Effector memory CD4-positive, alpha-beta T cell (primary cell): ENCODE results near the gene RPL13.
A peak's percentile ranks its signal among the peaks of the same experiment; 100 is the strongest.

Experiments used
- DNase-seq, 3 donors: peaks; one replicate each; pipeline ENCODE4 v3.0.0-alpha.2; 2020
- H3K27ac ChIP-seq: 2 replicates; pipeline ENCODE4 v1.7.0; 2013; ENCODE audit warnings: mild to moderate bottlenecking, low read length, moderate library complexity; ENCODE audit not compliant: insufficient read depth, poor library complexity, severe bottlenecking
- H3K27me3 ChIP-seq: replicated peaks from 2 replicates; pipeline ENCODE4 v1.7.0; 2013; ENCODE audit warnings: mild to moderate bottlenecking, low read length; ENCODE audit not compliant: insufficient read depth, control insufficient read depth, poor library complexity, severe bottlenecking
- H3K36me3 ChIP-seq: 2 replicates; pipeline ENCODE4 v1.7.0; 2013; ENCODE audit warnings: mild to moderate bottlenecking, low read length, moderate library complexity; ENCODE audit not compliant: control insufficient read depth, insufficient read depth
- H3K4me1 ChIP-seq: 2 replicates; pipeline ENCODE4 v1.7.0; 2013; ENCODE audit warnings: low read length, mild to moderate bottlenecking; ENCODE audit not compliant: control insufficient read depth, insufficient read depth, poor library complexity, severe bottlenecking
- H3K4me3 ChIP-seq: 2 replicates; pipeline ENCODE4 v1.7.0; 2013; ENCODE audit warnings: low read length, low read depth, mild to moderate bottlenecking; ENCODE audit not compliant: insufficient read depth, poor library complexity, severe bottlenecking
- H3K9me3 ChIP-seq: 2 replicates; pipeline ENCODE4 v1.7.0; 2013; ENCODE audit warnings: mild to moderate bottlenecking, low read length, moderate library complexity; ENCODE audit not compliant: control insufficient read depth

The RPL13 gene

DNA sequence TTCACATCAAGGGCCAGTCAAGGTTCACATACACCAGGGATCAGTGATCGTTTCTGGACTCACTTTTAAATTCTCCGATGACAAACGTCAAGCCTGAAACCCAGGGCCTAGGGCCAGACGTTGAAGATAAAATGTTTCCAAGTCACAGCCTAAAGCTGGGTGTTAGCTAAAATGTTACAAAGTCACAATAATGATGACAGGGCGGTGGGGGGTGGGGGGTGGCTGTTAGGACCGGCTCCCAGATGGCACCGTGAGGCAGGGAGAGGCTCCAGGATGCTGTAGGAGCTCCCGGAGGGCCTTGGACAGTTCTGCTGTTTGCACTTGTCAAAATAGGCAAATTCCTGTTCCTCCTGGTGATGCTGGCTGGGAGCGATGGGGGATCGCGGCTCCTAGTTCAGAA lies 16.4 kb upstream of the RPL13 start:
- no peaks in the 10 kb centered on the region for H3K4me1 ChIP-seq
- peaks cover 45% of the 10 kb centered on the region for H3K36me3 ChIP-seq
- no peak overlapping the region for H3K27ac ChIP-seq
- H3K9me3 ChIP-seq: no peaks in the 10 kb centered on the region
- H3K27me3 ChIP-seq: no peaks in the 10 kb centered on the region
- H3K4me3 ChIP-seq: no peak overlapping the region
- no peak for DNase-seq

DNA sequence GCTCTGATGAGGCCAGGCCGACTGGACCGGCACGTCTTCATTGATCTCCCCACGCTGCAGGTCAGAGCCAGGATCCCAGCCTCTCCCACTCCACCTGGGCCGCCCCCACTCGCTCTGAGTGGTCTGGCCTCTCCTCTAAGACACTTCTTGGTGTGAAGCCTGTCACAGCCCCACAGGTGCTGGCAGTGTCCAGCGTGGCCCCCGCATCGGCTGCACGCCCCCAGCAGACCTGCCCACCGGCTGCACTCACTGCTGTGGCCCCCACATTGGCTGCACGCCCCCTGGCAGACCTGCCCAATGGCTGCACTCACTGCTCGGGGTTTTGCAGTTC lies 15.8 kb upstream of the RPL13 start:
- no peak for DNase-seq
- peaks cover 45% of the 10 kb centered on the region for H3K36me3 ChIP-seq
- no peaks in the 10 kb centered on the region for H3K9me3 ChIP-seq
- no peaks in the 10 kb centered on the region for H3K27me3 ChIP-seq
- H3K4me1 ChIP-seq: no peaks in the 10 kb centered on the region
- no peak overlapping the region for H3K4me3 ChIP-seq
- H3K27ac ChIP-seq: no peak overlapping the region

DNA sequence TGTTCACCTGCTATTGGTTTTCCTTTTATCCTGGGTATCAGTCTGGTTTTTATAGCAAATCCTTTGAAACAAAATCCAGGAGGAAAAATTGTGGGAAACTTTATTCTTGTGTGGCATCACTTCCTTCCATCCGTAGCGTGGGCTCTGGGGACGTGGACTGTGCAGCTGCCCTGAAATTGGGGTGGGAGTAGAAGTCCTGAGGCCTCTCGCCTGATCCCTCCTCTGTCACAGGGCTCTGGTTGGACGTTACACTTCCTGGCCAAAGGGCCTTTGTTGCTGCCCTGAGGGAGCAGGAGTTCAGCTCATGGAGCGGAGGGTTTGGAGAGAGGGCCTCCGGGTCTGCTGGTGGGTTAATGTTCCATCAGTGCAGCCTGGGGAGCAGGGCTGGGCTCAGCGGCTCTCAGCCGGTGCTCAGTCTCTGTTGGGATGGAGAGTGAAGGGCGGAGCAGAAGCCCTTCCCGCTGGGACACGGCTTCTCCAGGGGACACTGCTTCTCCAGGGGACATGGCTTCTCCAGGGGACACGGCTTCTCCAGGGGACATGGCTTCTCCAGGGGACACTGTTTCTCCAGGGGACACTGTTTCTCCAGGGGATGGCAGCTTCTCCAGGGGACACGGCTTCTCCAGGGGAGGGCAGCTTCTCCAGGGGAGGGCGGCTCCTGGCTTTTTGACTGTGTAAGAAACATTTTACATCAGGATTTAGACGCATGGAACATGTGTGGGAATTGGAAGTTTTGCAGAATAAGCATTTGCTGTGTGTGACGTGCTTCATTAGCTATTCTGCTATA lies 15.2 kb upstream of the RPL13 start:
- no peak overlapping the region for H3K4me3 ChIP-seq
- peaks cover 45% of the 10 kb centered on the region for H3K36me3 ChIP-seq
- no peak overlapping the region for H3K27ac ChIP-seq
- H3K9me3 ChIP-seq: no peaks in the 10 kb centered on the region
- no peak for DNase-seq
- no peaks in the 10 kb centered on the region for H3K4me1 ChIP-seq
- no peaks in the 10 kb centered on the region for H3K27me3 ChIP-seq

DNA sequence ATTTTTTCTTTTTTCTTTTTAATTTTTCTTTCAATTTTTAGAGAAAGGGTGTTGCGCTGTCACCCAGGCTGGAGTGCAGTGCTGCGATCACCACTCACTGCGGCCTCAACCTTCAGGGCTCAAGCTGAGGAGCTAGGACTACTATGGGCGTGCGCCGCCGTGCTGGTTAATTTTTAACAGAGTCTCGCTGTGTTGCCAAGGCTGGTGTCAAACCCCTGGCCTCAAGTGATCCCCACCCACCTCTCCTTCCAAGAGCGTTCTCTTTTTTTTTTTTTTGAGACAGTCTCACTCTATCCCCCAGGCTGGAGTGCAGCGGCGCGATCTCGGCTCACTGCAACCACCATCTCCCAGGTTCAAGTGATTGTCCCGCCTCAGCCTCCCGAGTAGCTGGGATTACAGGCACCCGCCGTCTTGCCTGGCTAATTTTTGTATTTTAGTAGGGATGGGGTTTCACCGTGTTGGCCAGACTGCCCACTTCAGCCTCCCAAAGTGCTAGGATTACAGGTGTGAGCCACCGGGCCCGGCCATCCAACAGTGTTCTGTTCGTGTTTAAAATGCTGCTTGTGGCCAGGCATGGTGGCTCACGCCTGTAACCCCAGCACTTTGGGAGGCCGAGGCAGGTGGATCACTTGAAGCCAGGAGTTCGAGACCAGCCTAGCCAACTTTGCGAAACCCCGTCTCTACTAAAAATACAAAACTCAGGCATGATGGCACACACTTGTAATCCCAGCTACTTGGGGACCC lies 14.5 kb upstream of the RPL13 start:
- no peaks in the 10 kb centered on the region for H3K27me3 ChIP-seq
- H3K4me1 ChIP-seq: no peaks in the 10 kb centered on the region
- peaks cover 52% of the 10 kb centered on the region for H3K36me3 ChIP-seq
- H3K9me3 ChIP-seq: no peaks in the 10 kb centered on the region
- DNase-seq: no peak
- no peak overlapping the region for H3K4me3 ChIP-seq
- H3K27ac ChIP-seq: no peak overlapping the region

DNA sequence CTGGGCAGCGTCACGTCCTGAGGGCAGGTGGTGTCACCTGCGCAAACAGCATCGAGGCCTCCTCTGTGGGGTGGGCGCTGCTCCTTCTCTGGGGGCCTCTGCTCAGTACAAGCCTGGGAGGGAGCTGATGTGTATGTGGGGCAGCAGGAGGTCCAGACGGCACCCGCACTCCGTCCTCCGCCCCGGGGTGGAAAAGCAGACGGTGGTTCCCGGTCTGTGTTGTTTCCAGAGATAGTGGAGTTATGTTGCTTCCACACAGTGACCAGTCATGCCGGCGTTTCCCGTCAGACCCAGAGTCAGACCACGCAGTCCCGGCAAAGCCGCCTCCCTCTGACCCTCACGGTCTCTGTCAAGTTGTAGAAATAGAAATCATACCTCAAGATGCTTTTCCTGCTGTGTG lies 13.7 kb upstream of the RPL13 start:
- no peaks in the 10 kb centered on the region for H3K9me3 ChIP-seq
- H3K4me3 ChIP-seq: no peak overlapping the region
- no peaks in the 10 kb centered on the region for H3K27me3 ChIP-seq
- peaks cover 55% of the 10 kb centered on the region for H3K36me3 ChIP-seq
- no peak overlapping the region for H3K27ac ChIP-seq
- H3K4me1 ChIP-seq: no peaks in the 10 kb centered on the region
- no peak for DNase-seq

DNA sequence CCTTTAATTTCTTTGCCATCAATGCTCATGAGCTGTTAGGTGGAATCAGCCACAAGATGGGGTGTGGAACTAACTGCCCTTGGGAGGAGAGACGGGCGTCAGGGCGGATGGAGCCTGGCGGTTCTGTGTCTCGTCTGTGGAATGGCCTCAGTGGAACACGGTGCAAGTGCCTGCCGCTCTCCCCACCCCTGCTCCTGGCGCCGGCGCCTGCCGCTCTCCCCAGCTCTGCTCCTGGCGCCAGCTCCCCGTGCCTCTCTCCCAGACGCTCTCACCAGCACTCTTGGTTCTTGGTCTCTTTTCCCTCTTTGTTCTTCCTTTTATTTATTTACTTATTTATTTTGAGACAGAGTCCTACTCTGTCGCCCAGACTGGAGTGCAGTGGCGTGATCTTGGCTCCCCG lies 13.2 kb upstream of the RPL13 start:
- H3K27ac ChIP-seq: no peak overlapping the region
- H3K36me3 ChIP-seq: peaks cover 57% of the 10 kb centered on the region
- no peaks in the 10 kb centered on the region for H3K27me3 ChIP-seq
- no peak for DNase-seq
- H3K4me3 ChIP-seq: no peak overlapping the region
- H3K4me1 ChIP-seq: no peaks in the 10 kb centered on the region
- H3K9me3 ChIP-seq: no peaks in the 10 kb centered on the region

DNA sequence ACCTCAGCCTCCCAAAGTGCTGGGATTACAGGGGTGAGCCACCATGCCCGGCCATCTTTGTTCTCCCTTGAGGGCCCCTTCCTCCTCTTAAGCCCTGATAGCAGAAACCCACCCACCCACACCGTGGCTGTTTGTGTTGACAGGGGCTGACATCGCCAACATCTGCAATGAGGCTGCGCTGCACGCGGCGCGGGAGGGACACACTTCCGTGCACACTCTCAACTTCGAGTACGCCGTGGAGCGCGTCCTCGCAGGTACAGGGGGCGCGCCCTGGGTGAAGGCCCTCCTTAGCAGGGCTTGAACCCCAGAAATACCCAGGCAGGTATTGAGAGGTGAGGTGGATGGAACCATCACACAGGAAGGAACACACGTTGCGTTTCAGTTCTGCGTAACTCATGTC lies 12.6 kb upstream of the RPL13 start:
- no peak for DNase-seq
- Histone ChIP-seq H3K27ac (no peak overlapping the region), H3K4me3 (no peak overlapping the region), H3K4me1 (no peaks in the 10 kb centered on the region), H3K9me3 (no peaks in the 10 kb centered on the region), H3K27me3 (no peaks in the 10 kb centered on the region), H3K36me3 (peaks cover 60% of the 10 kb centered on the region)

DNA sequence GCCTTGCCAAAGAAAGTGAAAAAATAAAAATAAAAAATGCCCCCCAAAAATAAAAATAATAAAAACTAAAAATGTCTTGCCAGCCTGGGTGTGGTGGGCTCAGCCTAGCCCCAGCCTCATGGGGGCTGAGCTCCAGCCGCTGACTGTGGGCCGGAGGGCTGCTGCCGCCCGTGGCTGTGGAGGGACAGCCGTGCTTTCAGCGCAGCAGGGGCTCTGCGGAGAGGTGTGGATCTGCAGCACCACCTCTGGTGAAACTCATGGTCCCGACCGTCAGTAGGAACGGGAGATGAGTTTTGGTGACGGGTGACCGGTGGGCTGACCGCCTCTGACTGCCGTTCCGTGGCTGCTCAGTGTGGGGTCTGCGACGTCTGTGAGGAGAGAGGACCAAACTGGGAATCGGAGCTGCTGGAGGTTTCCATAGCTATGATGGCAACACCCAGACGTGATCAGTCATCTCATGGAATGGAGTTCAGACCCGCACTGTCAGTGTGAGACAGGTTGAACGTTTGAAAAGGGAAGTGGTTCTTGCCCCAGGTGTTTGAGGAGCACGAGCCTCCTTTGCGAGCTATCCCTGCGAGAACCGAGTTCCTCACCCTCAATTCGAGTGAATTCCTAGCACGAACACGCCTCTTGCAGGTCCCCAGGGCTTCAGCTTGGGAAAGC lies 12.0 kb upstream of the RPL13 start:
- Histone ChIP-seq H3K27me3 (no peaks in the 10 kb centered on the region), H3K9me3 (no peaks in the 10 kb centered on the region), H3K27ac (peak overlapping the region; percentile 12), H3K4me3 (no peak overlapping the region), H3K36me3 (peaks cover 63% of the 10 kb centered on the region), H3K4me1 (no peaks in the 10 kb centered on the region)
- DNase-seq: no peak

DNA sequence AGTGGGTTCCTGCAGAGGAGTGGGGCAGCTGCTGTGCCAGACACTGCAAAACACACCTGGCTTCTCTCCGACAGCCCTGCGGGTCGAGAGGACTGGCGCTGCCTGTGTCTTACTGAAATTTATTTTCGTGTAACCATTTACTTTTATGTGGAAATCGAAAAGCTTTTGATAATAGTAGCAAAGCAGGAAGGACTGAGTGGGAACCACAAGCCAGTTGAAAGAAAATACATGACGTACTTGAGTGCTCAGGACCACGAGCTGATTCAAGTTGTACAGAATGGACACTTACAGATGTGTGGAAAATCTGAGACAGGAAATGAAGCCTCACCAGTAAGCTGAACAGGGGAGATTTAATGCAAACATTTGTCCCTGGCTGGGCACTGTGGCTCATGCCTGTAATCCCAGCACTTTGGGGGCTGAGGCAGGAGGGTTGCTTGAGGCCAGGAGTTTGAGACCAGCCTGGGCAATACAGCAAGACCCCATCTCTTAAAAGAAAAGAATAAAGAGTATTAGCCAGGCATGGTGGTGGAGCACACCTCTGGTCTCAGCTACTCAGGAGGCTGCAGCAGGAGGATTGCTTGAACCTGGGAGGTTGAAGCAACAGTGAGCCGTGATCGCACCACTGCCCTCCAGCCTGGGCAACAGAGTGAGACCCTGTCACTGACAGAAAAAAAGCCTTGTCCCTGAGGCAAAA lies 11.3 kb upstream of the RPL13 start:
- no peak for DNase-seq
- Histone ChIP-seq H3K9me3 (no peaks in the 10 kb centered on the region), H3K36me3 (peaks cover 61% of the 10 kb centered on the region), H3K27ac (peak overlapping the region; percentile 12), H3K4me1 (no peaks in the 10 kb centered on the region), H3K4me3 (no peak overlapping the region), H3K27me3 (no peaks in the 10 kb centered on the region)
